ELF-1 (cell line): ENCODE data around the gene C4orf17.
A peak's percentile ranks its signal among the peaks of the same experiment; 100 is the strongest.
"Not testable (repeated sequence)": the region's sequence is repeated elsewhere in the genome, so short reads cannot be mapped to it uniquely, and the experiment has no call there.

Source experiments
- DNase-seq: peaks from one replicate; pipeline ENCODE4 v3.0.0-alpha.2; 2016; ENCODE audit warnings: low read depth, low spot score

C4orf17 gene

DNA sequence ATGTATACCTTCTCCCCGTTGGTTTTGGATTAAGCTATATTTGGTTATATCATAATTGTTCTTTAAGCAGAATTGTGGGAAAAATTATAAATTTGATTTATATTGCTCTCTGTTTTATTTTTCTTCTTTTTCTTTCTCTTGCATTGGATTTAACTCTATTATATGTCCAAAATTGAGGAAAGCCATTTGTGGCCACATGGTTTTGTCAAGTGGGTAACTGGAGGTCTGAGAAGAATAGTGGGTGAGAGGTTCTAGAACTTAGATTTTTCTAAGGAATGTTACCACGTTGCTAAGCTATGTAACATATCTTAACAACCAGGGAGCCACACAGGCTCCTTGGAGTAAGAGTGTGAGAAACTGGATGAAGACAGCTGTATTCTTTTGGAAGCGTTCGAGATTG, at the start of gene C4orf17:
Gene C4orf17, plus strand, starts transcription at position 301 of the 400 bp plus-strand sequence. CDS start 2,061 bp downstream, outside the sequence.
- no peak for DNase-seq

DNA sequence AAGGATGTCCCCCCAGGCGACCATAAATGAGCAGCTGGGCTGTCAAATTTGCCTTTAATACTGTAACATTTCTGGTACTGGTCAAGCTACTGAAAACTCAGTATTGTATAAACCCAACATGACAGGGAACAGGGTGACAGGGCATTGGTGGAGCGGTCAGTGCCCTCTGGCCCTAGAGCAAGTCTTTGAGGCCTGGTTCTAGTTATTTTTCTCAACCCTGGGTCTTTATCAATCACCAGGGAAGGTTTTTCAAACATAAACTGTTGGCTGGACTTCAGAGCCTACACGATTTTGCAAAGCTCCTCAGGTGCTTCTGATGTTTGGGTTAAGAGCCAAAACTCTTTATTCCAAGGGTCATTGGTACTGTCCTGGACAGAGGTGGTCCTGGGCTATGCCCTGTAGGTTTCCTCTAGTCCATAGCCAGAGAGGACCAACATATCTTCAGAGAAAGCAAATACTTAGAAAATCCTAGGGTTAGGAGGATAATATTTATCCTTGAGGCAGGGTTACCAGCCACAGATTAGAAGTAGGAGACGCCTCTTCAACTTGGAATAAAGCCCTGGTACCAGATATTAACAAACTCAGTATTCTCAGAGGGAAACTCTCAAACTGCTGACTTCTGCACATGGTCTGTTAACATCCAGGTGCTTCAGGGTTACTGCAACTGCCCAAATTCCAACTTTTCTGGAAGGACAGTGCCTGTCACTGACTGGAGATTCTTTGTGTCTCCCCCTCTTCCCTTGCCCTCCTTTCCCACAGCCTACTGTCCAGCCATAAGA, 49.0 kb upstream of the C4orf17 start:
- DNase-seq, result no peak

DNA sequence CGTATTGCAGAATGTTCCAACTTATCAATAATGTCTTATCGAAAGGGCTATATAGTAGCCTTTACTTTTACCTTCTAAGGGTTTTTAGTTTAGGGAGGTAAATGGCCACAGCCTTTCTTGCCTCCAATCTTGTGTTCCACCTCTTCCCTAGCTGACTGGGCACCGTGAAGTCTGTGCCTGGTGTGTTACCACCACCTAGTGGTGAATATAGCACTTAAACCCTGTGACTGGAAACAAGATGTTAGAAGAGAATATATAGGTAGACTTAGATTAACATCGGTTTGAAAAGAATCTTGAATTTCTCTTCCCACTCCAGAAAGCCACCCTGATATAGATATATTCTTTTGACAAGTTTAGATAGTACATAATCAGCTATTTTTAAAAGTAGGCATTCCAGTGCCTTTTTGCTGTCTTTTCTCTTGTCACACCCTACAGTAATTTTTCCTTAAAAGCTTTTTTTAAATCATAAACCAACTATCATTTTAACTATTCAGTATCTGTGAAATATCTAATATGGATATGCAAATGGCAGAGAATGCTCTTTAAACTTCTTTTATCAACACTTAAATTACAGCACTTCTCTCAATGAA, 47.9 kb upstream of the C4orf17 start:
- DNase-seq, result peak; percentile 52

DNA sequence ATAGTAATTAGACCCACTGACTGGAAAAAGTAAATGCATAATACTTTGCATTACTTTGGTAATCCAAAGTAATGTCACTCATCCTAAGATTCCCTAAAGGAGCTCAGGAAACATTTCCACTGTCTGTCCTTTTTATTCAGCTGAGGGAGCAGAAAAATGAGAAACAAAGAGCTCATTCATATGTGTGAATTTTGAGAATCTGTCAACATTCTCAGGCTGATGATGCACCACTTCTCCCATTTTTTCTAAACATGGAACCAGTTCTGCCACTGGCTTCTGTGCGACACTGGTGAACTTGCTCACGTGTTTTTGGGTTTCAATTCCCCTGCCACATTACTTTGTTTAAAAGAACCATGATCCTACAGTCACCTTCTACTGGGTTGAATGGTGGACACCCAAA, 47.3 kb upstream of the C4orf17 start:
- no peak for DNase-seq

DNA sequence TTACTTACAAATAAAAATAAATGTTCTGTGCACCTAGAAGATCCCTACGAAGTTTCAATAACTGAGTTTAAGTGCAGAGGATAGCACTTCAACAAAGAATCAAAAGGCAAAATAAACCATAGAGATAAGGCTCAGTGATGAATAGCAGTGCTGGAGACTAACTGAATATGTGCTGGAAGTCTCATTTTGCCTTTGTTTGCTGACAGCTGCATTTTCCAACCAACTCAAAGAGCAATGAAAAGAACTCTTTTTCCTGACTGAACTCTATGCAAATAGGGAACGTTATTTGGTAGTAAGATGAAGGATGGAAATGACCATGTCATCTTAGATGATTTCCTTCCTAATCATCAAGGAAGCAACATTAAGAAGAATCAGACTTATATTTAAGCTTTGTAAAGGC, 42.9 kb upstream of the C4orf17 start:
- no peak for DNase-seq

DNA sequence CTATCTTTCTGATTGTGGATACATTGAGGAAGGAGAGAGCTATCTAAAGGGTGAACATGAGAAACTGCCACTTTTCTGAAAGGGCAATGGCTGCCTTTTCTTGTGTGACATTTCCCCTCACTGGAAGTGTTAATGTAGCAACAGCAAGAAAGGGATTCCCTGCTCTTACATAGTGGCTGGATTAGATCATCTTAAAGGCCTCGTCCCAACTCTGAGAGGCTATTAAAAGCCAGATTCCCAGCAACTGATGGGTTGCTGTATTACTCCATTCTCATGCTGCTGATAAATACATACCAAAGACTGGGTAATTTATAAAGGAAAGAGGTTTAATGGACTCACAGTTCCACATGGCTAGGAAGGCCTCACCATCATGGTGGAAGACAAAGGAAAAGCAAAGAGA, 41.9 kb upstream of the C4orf17 start:
- no peak for DNase-seq

DNA sequence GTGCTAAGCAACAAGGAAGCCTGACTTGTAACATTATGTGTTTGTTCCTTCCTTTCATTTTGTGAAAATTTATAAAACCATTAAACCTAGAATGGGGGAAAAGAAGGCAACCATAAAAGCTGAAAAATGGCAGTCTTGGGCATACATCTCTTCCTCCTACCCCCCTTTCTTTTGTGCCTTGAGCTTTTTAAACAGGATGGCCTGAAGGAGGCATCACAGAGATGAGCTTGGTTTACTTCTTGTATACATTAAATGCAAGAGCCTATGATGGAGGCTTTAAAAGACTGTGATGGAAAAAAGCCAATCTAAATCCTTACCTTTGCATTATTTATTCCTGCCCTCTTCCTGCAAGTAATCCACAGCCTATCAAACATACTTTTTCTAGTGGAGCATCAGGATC, 39.5 kb upstream of the C4orf17 start:
- DNase-seq, result no peak

DNA sequence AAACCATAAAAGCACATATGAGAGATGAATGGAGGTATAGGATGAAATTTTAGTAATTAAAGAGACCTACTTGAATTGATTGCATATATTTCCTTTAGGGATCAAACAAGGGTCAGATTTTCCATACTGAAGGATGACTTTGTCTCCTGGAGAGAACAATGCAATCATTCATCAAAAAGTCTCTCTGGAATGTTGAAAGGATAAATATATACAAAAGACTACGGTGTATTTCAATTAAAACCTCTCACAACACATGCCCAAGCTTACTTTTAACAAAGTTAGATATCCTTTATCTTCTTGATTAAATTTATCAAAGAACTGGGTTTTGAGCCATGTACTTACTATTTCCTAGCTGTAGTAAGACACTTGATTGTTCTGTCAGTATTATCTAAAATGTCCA, 38.9 kb upstream of the C4orf17 start:
- no peak for DNase-seq

DNA sequence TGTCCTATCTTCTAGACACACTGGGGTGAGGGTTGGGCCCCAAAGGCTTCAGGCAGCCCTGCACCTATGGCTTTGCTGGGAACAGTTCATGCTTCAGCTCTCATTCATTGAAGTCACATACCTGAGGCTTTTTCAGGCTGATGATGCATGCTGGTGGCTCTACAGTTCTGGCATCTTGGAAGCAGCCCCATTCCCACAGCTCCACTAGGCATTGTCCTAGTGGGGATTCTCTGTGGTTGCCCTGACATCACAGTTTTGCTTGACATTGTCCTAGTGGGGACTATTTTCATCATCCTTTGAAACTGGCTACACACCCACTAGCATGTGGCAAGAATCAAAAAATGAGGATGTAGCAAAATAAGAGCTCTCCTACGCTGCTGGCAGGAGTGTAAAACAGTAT, 37.7 kb upstream of the C4orf17 start:
- no peak for DNase-seq

DNA sequence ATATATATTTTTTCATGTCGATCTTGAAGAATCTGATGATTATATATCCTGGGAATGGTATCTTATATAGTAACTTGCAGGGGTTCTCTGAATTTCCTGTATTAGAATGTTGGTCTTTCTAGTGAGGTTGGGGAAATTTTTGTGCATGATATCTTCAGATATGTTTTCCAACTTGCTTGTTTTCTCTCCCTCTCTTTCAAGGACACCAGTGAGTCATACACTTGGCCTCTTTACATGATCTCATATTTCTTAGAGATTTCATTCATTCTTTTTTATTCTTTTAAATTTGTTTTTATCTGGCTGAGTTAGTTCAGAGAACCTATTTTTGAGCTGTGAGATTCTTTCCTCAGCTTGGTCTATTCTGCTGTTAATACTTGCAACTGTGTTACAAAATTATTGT, 27.2 kb upstream of the C4orf17 start:
- no peak for DNase-seq

DNA sequence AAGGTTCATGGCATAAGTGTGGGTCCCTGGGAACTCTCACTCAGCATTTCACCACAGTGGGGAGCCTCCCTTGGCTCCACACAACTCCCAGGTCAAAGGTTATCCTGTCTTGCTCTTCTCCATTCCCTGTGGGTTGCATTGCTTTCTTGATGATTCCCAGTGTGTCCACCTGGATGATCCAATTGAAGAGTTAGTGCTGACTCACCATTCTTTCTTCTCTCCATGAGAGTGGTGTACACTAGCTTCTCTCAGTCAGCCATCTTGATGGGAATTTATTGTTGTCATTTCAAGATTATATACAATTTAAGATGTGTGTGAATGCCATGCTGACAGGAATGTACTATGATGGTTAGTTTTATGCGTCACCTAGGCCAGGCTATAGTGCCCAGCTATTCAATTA, 25.6 kb upstream of the C4orf17 start:
- DNase-seq, result no peak

DNA sequence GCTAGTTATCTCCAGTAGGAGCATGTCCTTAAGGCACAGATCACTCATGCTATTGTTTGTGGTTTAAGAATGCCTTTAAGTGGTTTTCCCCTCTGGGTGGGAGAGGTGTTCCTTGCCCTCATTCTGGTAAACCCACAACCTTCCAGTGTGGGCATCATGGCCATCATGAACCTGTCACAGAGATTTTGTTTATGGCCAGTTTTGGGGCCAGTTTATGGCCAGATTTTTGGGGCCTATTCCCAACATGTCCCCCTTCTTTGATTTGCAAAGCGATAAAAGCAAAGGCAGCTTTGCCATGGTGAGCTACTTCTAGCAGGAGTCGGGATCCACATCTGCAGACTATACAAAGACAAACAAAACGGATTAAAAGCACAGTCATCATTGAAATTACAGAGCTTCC, 24.2 kb upstream of the C4orf17 start:
- not testable (repeated sequence) for DNase-seq

DNA sequence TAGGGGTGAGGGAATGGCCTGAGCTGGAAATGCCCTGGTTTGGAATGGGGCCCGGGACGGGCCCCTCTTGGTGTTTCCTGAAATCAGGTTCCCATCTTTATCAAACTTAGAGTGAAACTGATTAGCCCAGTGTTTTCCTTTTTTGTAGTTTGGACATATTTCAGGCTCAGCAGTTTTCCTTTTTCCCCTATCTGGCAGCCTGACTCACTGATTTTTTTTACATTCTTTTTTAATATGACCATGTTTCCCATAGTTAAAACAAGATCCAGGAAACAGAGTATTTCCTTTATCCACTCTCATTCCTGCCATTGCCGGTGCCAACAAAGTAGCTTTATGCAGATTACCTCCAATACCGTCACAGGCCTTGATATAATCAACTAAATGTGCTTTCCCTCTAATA, 20.5 kb upstream of the C4orf17 start:
- no peak for DNase-seq

DNA sequence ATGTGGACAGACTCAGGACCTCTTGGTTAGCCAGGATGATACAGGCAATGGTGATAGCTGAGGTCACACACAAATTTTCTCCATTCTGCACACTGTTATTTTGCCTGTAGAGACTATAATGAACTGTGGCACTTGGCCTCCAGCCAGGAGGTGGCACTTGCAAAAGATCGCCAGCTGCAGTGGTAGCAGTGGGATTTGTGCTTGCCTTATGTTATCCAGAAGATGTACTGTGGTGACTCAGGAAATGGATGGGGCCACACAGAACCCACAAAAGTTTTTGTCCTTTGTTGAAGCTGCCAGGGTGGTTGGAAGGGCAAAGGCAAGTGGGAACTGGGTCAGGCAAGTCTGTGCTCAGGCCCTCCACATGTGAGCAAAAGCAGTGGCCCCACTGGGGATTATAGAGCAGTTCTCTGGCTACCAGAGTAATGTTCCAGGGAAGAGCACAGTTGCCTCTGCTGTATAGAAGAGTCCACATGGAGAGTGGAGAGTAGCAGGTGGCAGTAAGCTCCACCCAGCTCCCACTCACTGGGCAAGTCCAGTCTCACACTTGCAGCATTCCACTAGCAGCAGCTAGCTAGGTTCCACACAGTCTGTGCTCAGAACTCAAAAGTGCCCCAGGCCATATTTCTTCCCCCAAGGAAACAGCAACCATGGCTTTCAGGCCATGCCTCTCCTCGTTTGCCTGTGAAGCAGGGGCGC, 5.9 kb upstream of the C4orf17 start:
- peak; percentile 4 for DNase-seq

DNA sequence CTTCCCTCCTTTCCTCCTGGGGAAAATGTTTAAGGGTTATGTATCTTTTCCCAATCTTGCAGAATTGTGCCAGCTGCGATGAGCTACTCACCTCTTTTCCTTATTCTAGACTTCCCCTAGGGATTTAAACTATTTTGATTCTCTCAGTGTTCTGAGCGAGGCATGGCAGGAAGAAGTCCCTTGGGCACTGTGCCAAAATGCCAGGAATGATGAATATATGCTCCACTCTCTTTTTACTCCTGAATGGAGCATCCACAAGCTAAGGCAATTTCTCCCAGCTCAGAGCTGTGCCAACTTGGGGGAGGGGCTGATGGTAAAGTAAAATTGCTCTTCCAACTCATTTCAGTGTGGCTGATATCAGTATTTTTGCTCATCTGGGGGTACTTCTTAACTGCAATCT, 4.0 kb upstream of the C4orf17 start:
- DNase-seq, result no peak

DNA sequence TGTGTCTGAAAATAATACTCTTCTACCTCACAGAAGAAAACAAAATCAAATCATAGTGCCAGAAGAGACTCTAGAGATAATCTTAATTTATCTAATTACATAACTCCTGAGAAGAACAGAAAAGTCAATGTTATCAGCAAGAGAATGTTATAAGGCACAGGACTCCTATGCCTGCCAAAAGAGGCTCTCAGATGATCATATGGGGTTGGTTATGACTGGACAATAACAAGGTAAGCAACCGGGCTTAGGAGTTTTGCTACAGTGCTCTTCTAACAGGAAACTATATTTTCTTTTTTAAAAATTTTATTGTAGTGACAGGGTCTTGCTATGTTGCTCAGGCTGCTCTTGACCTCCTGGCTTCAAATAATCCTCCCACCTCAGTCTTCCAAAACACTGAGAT, 3.5 kb upstream of the C4orf17 start:
- no peak for DNase-seq

DNA sequence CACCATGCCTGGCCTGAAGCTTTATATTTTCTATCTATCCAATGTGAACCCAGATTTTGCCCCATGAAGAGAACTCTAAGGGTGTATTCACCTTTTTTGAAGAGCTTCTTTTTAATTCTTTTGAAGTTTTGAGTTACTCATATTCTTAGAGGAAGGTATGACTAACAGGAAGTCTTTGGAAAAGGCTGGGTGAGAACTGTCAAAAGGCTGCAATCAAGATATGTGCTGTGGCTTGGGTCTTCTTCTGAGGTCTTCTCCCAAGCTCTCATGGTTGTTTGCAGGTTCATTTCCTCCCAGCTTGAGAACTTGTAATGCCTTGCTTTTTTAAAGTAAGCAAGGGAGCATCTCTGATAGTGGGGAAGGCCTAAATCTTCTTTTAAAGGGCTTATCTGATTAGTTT, 3.1 kb upstream of the C4orf17 start:
- no peak for DNase-seq

DNA sequence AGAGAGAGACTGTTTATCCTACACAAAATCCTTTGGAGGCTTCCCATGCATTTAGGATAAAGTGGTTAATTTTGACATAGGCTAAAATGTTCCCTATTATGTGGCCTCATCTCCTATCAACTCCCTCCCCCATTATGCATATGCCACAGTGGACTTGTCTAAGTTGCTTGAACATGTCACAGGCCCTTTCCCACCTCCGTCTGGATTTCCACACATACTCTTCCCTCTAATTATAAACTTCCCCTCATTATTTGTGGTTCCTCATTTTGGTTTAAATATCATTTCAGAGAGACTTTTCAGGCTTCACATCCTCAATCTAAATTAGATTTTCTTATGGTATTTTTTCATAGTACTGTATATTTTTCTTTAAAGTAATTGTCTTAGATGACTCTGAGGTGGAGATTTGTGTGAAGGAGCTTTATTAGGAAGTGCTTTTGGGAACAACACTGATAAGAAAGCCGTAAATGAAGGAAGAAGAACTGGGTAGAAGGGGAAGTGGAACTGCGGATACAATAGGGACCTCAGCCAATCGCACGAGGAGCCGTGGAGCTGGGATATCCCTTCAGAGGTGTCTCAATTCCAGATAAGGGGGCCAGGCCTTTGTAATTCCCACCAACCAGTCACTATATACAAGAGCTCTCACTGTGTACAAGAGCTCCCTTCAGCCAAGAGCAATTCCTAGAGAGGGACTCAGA, 7.9 kb downstream of the C4orf17 start:
- no peak for DNase-seq

DNA sequence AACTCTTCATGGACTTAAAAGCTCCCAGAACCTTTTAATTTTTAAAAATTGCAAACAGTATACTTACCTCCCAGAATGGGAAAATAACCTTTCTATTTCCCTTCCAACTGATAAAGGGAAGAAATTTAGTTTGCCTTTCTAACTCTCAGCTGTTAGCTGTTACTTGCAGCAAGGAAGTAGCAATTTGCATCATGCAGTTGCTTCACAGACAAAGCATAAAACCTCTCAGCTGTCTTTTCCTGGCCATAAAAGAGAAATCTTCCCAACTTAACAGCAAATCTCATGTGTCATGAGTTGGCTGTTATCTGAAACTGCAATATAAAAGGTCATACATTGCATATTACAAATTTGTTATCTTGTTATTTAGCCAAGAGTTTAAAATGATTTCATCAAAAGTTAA, 18.4 kb downstream of the C4orf17 start:
- no peak for DNase-seq

DNA sequence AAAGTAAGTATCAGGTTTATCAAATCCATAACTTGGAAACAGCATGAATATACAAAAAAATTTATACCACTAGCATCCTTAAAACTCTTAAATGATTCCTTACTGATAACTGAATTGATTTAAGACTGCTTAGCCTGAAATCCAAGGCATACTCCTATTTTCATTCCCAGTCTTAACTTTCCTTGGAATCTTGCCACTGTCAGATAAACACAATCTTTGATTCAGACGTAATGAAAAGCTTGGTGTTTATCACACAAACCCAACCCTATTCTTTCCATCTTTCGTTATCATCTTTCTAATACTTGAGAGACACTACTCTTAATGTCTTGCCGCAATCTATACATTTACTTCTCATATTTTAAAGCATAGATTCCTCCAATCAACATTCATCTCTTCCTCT, 19.1 kb downstream of the C4orf17 start:
- no peak for DNase-seq

DNA sequence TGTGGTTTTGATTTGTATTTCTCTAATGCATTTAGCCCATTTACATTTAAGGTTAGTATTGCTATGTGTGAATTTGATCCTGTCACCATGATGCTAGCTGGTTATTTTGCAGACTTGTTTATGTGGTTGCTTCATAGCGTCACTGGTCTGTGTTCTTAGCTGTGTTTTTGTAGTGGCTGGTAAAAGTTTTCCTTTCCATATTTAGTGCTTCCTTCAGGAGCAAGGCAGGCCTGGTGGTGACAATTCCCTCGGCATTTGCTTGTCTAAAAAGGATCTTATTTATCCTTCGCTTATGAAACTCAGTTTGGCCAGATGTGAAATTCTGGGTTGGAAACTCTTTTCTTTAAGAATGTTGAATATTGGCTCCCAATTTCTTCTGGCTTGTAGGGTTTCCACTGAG, 23.9 kb downstream of the C4orf17 start:
- DNase-seq, result not testable (repeated sequence)

DNA sequence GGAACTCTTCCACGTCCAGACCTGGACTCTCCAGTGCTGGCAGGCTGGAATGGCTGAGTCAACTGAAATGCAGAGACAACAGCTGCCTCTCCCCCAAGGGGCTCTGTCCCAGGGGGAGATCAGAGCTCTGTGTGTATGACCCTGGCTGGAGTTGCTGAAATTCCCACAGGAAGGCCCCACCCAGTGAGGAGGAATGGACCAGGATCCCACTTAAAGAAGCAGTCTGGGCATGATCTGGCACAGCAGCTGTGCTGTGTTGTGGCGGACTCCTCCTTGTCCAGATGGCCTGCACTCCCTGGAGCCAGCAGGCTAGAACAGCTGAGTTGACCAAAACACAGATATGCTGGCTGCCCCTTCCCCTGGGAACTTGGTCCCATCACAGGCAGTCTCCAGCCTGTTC, 25.4 kb downstream of the C4orf17 start:
- DNase-seq, result no peak
